ENCODE results near the gene CALML3. TPM values are rescaled to one million over a fixed set of nuclear protein-coding genes. Genes with fewer than 3 reads are reported as not detected.

CALML3 gene
- total and polyA plus RNA-seq, 4 donors, result 0.02 to 0.11 (median 0.04) TPM; not detected in 1

DNA sequence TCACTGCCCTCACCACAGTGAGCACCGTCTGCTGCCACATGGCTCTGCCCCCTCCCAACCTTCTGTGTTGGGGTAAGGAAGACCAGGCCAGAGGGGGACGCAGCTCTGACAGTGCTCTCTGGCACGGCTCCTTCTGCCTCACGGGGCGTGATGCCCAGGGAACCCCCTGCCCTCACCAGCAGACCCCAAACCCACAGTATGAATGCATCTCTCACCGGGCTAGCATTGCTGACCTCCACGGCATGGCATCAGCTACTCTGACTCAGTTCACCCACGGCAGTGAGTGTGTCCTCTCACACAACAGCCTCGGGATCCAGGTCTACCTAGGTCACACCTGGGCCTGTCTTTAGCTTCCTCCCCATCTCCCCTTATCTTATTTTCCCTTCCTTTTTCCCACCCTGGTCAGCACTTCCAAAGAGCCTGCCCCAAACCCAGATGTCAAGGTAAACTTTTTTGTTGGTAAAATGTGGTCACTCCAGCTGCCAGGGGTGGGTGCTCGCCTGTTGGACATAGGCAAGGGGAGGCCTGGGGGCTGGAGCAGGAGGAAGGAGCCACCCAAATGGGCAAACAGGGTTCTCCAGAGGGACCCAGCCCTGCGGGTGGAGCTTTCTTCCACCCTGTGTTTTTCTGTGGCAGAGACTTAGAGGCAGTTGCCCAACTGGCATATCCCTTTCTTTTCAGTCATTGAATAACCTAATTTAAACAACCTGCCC lies 4.4 kb downstream of the CALML3 start:
- H3K9me3 ChIP-seq (ENCODE audit: control insufficient read depth in 4 of 4, insufficient read depth in 3 of 4, low read length in 3 of 4), result no peaks in the 10 kb centered on the region
- H3K27me3 ChIP-seq (ENCODE audit: control insufficient read depth in 3 of 3, insufficient read depth in 3 of 3, low read length in 2 of 3), result no peaks in the 10 kb centered on the region
- DNase-seq (peak in 1 of 3 donors; percentile 1), ATAC-seq (ENCODE audit: insufficient read depth, low FRiP score) (no peak)
- TF ChIP-seq, protein P1, sequence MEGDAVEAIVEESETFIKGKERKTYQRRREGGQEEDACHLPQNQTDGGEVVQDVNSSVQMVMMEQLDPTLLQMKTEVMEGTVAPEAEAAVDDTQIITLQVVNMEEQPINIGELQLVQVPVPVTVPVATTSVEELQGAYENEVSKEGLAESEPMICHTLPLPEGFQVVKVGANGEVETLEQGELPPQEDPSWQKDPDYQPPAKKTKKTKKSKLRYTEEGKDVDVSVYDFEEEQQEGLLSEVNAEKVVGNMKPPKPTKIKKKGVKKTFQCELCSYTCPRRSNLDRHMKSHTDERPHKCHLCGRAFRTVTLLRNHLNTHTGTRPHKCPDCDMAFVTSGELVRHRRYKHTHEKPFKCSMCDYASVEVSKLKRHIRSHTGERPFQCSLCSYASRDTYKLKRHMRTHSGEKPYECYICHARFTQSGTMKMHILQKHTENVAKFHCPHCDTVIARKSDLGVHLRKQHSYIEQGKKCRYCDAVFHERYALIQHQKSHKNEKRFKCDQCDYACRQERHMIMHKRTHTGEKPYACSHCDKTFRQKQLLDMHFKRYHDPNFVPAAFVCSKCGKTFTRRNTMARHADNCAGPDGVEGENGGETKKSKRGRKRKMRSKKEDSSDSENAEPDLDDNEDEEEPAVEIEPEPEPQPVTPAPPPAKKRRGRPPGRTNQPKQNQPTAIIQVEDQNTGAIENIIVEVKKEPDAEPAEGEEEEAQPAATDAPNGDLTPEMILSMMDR (IDR thresholded peaks at IDR 0.05; ENCODE audit: control extremely low read depth, extremely low read depth), result no peak
- peaks cover 0 to 7% (median 0%) of the 10 kb centered on the region in 5 donors for H3K4me1 ChIP-seq (ENCODE audit: control insufficient read depth in 5 of 5, insufficient read depth in 5 of 5, low read length in 5 of 5)
- no peak overlapping the region for H3K9ac ChIP-seq (ENCODE audit: insufficient read depth in 1 of 2, low read length in 2 of 2)
- no peaks in the 10 kb centered on the region for H3K36me3 ChIP-seq (ENCODE audit: control insufficient read depth in 4 of 4, insufficient read depth in 4 of 4, low read length in 4 of 4)
- H3K27ac ChIP-seq (ENCODE audit: low read depth in 1 of 2, low read length in 1 of 2), result no peak overlapping the region
- no peak overlapping the region for H3K4me3 ChIP-seq
- 87 to 90% methylated on average over 10 to 11 of the region's 11 CpGs for WGBS, 2 donors

DNA sequence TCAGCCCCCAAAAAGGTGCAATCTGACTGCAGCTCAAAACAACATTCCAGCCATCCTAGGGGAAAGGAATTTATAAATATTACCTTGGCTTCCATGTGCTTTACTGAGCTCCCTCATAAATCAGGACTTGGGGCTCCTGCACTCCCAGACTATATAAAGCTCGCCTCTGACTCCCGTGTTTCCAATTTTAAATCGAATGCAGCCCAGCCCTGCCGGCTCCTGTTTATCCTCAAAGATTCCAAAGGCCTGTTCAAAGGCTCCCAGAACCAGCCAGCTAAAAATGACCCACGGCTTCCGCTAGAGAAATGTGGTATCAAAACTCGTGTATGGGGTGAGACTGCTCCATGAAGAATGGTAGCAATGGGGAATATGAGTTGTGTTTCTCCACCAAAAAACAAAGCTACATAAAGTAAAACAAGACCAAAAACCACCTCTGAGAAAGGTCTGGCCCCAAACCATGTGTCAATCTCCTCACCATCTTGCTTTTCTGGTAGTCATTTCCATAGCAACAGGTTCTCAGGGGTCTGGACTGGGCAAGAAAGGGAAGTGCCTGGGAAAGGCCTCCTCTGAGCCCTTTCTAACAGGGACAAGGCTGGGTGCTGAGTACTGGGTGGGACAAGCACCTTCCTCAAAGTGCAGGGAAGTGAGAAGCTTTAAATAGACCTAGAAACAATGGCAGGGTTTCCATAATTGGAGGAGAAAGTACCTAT lies 5.1 kb downstream of the CALML3 start:
- WGBS, 2 donors, result 83 to 87% methylated on average over 7 of the region's 7 CpGs
- DNase-seq (peak in 1 of 3 donors; percentile 6), ATAC-seq (ENCODE audit: insufficient read depth, low FRiP score) (no peak)
- H3K9me3 ChIP-seq (ENCODE audit: control insufficient read depth in 4 of 4, insufficient read depth in 3 of 4, low read length in 3 of 4), result no peaks in the 10 kb centered on the region
- TF ChIP-seq, protein P1 (IDR thresholded peaks at IDR 0.05; ENCODE audit: control extremely low read depth, extremely low read depth), result no peak
- H3K27ac ChIP-seq (ENCODE audit: low read depth in 1 of 2, low read length in 1 of 2), result no peak overlapping the region
- no peaks in the 10 kb centered on the region for H3K27me3 ChIP-seq (ENCODE audit: control insufficient read depth in 3 of 3, insufficient read depth in 3 of 3, low read length in 2 of 3)
- H3K36me3 ChIP-seq (ENCODE audit: control insufficient read depth in 4 of 4, insufficient read depth in 4 of 4, low read length in 4 of 4), result no peaks in the 10 kb centered on the region
- peaks cover 0 to 3% (median 0%) of the 10 kb centered on the region in 5 donors for H3K4me1 ChIP-seq (ENCODE audit: control insufficient read depth in 5 of 5, insufficient read depth in 5 of 5, low read length in 5 of 5)
- H3K9ac ChIP-seq (ENCODE audit: insufficient read depth in 1 of 2, low read length in 2 of 2), result no peak overlapping the region
- no peak overlapping the region for H3K4me3 ChIP-seq

DNA sequence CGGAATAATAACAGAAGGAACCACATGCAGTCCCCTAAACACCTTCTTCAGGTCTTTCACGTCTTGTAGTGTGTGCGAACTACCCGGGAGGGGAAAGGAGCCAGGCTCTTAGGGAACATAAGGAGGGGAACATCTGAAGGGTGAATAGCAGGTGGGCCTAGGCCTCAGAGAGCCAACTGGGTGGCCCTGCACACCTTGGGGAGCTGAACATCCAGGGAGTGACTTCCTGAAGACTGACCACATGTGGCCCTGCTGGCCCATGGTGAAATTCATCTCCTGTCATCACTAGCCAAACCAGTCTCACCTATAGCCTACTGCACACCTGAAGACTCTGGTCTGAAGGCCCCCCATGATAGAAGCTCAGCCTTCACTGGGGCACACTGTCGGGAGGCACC lies 5.6 kb downstream of the CALML3 start:
- 93 to 98% methylated on average over 5 of the region's 5 CpGs for WGBS, 2 donors
- peaks cover 0 to 3% (median 0%) of the 10 kb centered on the region in 5 donors for H3K4me1 ChIP-seq (ENCODE audit: control insufficient read depth in 5 of 5, insufficient read depth in 5 of 5, low read length in 5 of 5)
- no peak overlapping the region for H3K27ac ChIP-seq (ENCODE audit: low read depth in 1 of 2, low read length in 1 of 2)
- no peak overlapping the region for H3K4me3 ChIP-seq
- H3K9me3 ChIP-seq (ENCODE audit: control insufficient read depth in 4 of 4, insufficient read depth in 3 of 4, low read length in 3 of 4), result no peaks in the 10 kb centered on the region
- H3K36me3 ChIP-seq (ENCODE audit: control insufficient read depth in 4 of 4, insufficient read depth in 4 of 4, low read length in 4 of 4), result no peaks in the 10 kb centered on the region
- H3K27me3 ChIP-seq (ENCODE audit: control insufficient read depth in 3 of 3, insufficient read depth in 3 of 3, low read length in 2 of 3), result no peaks in the 10 kb centered on the region
- ATAC-seq (ENCODE audit: insufficient read depth, low FRiP score) (no peak), DNase-seq (peak in 1 of 3 donors; percentile 1)
- TF ChIP-seq, protein P1 (IDR thresholded peaks at IDR 0.05; ENCODE audit: control extremely low read depth, extremely low read depth), result no peak
- H3K9ac ChIP-seq (ENCODE audit: insufficient read depth in 1 of 2, low read length in 2 of 2), result no peak overlapping the region

Data from lung (tissue), 12 donors.